ENCODE results near the gene SOST.

Gene SOST

GRCh38 chr17:43741636-43742035 lies 17.0 kb downstream of the SOST start:
- no peak for DNase-seq (ENCODE audit: low spot score)

GRCh38 chr17:43740541-43740940 lies 18.1 kb downstream of the SOST start:
- DNase-seq (ENCODE audit: low spot score), result no peak

- DNase-seq (ENCODE audit: low spot score), result no peak
Observed at GRCh38 chr17:43737722-43738121, 20.9 kb downstream of the SOST start.

GRCh38 chr17:43736389-43736788 lies 22.2 kb downstream of the SOST start:
- no peak for DNase-seq (ENCODE audit: low spot score)

- no peak for DNase-seq (ENCODE audit: low spot score)
Observed at GRCh38 chr17:43734376-43734775, 24.2 kb downstream of the SOST start.

- no peak for DNase-seq (ENCODE audit: low spot score)
Observed at GRCh38 chr17:43733956-43734355, 24.6 kb downstream of the SOST start.

GRCh38 chr17:43732958-43733357 lies 25.6 kb downstream of the SOST start:
- no peak for DNase-seq (ENCODE audit: low spot score)

GRCh38 chr17:43728081-43728480 lies 30.5 kb downstream of the SOST start:
- no peak for DNase-seq (ENCODE audit: low spot score)

GRCh38 chr17:43723697-43724359 lies 34.8 kb downstream of the SOST start:
- DNase-seq (ENCODE audit: low spot score), result peak; percentile 54

GRCh38 chr17:43722870-43723665 lies 35.5 kb downstream of the SOST start:
- no peak for DNase-seq (ENCODE audit: low spot score)

GRCh38 chr17:43722269-43722619 lies 36.3 kb downstream of the SOST start:
- no peak for DNase-seq (ENCODE audit: low spot score)

- no peak for DNase-seq (ENCODE audit: low spot score)
Observed at GRCh38 chr17:43721537-43722268, 36.9 kb downstream of the SOST start.

GRCh38 chr17:43720311-43721060 lies 38.1 kb downstream of the SOST start:
- no peak for DNase-seq (ENCODE audit: low spot score)

- DNase-seq (ENCODE audit: low spot score), result no peak
Observed at GRCh38 chr17:43719578-43719977, 39.0 kb downstream of the SOST start.

GRCh38 chr17:43718544-43718943 lies 40.0 kb downstream of the SOST start:
- DNase-seq (ENCODE audit: low spot score), result no peak

GRCh38 chr17:43717913-43718312 lies 40.7 kb downstream of the SOST start:
- DNase-seq (ENCODE audit: low spot score), result no peak

GRCh38 chr17:43714465-43715149 lies 44.0 kb downstream of the SOST start:
- DNase-seq (ENCODE audit: low spot score), result no peak

- no peak for DNase-seq (ENCODE audit: low spot score)
Observed at GRCh38 chr17:43713494-43714162, 45.0 kb downstream of the SOST start.

- no peak for DNase-seq (ENCODE audit: low spot score)
Observed at GRCh38 chr17:43712397-43712796, 46.2 kb downstream of the SOST start.

- no peak for DNase-seq (ENCODE audit: low spot score)
Observed at GRCh38 chr17:43710101-43710500, 48.5 kb downstream of the SOST start.

GRCh38 chr17:43709210-43709609 lies 49.4 kb downstream of the SOST start:
- no peak for DNase-seq (ENCODE audit: low spot score)

All from COLO829 (cell line).